Activated CD8-positive, alpha-beta memory T cell treated with anti-CD3 and anti-CD28 coated beads for 1 hour (primary cell): Measurements from ENCODE around the gene TACR2.
"Not testable (repeated sequence)": the region's sequence is repeated elsewhere in the genome, so short reads cannot be mapped to it uniquely, and the experiment has no call there.

ENCODE experiments used
- DNase-seq, 2 donors: peaks; one replicate each; pipeline ENCODE4 v3.0.0-alpha.2; 2020; ENCODE audit warnings: low read depth in 1 of 2; ENCODE audit errors: extremely low read depth in 1 of 2

The TACR2 gene

DNA sequence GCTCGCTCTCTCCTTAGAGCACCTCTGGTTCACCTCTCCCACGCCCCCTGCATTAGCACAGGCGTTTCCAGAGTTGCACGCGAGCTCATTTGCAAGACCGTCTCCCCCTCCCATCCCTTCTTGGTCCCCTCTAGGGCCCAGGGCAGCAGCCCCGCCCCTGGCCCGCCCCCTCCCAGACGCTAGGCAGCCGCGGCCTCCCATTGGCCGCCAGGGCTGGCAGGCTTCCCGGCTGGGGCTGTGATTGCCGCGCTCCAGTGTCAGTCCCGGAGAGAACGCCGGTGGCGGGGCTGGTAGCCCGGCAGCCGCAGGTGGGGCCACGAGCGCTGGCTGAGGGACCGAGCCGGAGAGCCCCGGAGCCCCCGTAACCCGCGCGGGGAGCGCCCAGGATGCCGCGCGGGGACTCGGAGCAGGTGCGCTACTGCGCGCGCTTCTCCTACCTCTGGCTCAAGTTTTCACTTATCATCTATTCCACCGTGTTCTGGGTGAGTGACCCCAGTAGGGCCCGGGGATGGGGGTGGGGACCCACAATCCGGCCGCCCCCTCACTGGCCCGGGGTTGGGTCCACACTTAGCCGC, 34.6 kb upstream of the TACR2 start, which contains the start of gene TSPAN15:
TSPAN15 (plus strand) TSS at position 257 of the 575 bp plus-strand sequence; CDS start at position 387, 130 bp downstream.
- DNase-seq = peak; percentile 46 to 53

DNA sequence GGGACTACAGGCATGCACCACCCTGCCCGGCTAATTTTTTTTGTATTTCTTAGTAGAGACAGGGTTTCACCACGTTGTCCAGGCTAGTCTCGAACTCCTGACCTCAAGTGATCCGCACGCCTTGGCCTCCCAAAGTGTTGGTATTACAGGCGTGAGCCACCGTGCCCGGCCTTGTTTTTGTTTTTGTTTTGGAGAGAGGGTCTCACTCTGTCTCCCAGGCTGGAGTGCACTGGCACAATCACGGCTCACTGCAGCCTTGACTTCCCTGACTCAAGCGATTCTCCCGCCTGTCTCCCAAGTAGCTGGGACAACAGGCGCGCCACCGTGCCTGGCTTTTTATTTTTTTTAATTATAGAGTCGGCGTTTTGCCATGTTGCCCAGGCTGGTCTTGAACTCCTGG, 33.7 kb upstream of the TACR2 start:
- not testable (repeated sequence) for DNase-seq

GRCh38 chr10:69449841-69450240, 33.1 kb upstream of the TACR2 start:
- no peak for DNase-seq

DNA sequence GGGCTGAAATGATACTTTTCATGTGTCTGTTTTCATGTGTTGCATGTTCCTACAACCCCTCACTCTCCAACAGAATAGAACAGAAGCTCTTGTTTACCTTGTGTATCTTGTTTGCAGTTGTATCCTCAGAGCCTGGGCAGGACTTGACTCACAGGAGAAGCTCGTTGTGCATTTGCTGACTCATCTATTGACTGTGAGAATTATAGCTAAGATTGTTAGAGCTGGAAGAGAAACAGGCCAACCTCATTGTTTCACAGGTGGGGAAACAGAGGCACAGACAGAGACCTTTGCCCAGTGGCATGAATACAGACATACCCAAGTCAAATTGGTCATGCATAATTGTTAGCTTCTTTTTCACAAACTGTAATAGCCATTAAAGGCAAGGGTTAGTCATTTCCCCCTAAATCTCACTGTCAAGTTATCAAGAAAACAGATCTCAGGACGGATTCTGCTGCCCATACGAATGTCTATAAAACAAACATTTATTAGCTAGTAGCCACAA, 30.0 kb upstream of the TACR2 start:
- no peak for DNase-seq

- no peak for DNase-seq
These were observed 29.5 kb upstream of the TACR2 start for GRCh38 chr10:69446229-69446628.

DNA sequence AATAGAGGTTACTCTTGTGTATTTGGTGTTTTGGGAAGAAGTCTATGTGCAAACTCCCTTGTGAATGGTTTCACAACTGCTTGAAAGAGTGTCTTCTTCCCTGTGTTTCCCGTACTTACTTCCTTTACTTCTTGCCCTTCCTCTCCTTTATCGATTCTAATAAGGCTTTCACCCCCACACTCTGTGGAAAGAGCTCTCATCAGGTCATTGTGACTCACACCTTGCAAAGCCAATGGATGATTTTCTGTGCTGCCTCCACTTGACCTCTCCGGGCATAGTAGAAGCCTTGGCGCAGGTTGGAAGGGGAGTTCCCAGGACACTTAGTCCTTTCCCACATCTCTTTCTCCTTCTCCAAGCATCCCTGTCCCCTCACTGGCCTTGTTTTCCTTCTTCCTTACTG, 28.3 kb upstream of the TACR2 start:
- no peak for DNase-seq

DNA sequence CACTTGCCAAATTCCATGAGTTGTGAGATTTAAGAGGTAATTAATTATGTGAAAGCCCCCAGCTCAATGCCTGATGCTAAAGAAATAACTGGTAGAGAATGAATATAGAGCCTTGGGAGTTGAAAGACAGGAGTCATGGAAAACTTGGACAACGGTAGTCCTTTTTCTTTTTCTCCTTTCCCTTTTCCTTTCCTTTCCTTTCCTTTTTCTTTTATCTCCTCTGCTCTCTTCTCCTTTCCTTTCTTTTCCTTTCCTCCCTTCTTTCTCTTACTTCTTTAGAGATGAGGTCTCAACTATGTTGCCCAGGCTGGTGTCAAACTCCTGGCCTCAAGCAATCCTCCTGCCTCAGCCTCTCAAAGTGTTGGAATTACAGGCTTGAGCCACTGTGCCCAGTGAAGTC, 26.6 kb upstream of the TACR2 start:
- no peak for DNase-seq

GRCh38 chr10:69439813-69440506, 23.2 kb upstream of the TACR2 start:
- no peak for DNase-seq

DNA sequence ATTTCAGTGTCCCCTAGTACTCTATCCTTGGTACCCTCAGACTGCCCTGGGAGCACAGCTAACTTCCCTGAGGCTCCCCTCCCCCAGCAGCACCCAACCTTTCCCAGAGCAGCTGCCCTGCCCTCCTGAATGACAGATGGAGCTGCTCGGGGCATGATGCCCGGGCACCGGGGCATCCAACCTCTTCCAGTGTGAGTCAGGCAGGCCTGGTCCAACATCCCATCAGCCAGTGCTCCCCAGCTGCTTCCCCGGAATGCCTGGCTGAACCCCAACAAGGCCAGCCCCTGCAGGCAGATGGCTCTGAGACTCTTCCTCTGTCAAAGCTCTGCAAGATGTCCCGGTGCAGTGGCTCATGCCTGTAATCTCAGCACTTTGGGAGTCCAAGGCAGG, 22.6 kb upstream of the TACR2 start:
- DNase-seq = no peak

- DNase-seq = no peak
These were observed 22.0 kb upstream of the TACR2 start for GRCh38 chr10:69438536-69439349.

GRCh38 chr10:69437321-69438259, 20.9 kb upstream of the TACR2 start:
- DNase-seq = no peak

GRCh38 chr10:69435966-69436520, 19.3 kb upstream of the TACR2 start:
- no peak for DNase-seq

GRCh38 chr10:69434926-69435325, 18.2 kb upstream of the TACR2 start:
- no peak for DNase-seq

- DNase-seq = no peak
These were observed 17.5 kb upstream of the TACR2 start for GRCh38 chr10:69434169-69434568.

DNA sequence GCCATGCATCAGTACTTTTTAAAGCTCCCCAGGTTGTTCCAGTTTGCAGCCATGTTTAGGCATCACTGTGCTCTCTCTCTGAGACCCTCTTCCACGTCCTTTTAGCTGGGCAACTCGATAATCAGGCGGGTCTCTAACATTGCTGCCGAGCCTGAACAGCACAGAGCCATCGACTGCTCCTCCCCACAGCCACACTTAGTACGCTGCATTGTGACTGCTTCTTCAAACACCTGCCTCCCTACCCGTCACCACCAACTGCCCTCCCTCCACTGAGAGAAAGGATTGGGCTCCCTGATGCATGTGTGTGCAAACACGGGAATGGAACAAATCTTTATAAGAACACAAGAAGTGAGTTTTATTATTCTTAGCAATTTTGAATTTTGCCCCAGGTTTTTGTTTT, 11.4 kb upstream of the TACR2 start:
- DNase-seq = no peak

GRCh38 chr10:69426376-69426727, 9.6 kb upstream of the TACR2 start:
- no peak for DNase-seq

DNA sequence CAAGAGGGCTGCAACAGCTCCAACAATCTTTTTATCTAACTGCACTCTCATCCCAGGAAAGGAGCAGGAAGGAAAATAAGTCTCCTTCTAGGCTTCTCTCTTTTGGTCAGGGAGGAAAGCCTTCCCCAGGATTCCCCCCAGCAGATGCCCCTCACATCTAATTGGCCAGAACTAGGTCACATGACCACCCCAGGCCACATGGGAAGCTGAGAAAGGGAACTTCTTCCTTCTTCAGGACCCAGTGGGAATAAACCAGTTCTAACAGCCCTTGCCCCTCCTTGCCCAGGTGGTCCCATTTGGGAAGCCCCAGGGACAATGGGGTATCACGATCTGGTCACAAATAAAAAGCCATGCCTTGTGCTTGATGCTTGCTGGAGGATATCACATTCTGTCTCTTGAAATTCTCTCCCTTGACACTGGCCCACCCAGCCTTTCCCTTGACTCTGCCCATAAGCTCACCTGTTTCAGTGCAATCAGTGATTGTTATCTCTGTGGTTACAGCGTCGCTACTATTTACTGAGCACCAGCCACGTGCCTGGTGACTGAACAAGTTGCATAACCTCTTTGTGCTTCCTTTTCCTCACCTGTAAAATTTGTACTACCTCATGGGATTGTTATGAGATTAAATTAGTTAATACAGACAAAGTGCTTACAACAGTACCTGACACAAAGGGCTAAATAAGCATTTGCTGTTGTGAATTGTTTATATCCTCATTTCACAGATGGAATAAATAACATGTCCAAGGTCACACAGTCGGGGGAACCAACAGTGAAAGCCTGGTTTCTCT, 9.0 kb upstream of the TACR2 start:
- no peak for DNase-seq

- no peak for DNase-seq
These were observed 8.3 kb upstream of the TACR2 start for GRCh38 chr10:69425041-69425440.

- no peak for DNase-seq
These were observed 6.0 kb upstream of the TACR2 start for GRCh38 chr10:69422676-69423075.
